HG03469 (cell line): ENCODE data around the gene ATP9A.
"Not testable (repeated sequence)": the region's sequence is repeated elsewhere in the genome, so short reads cannot be mapped to it uniquely, and the experiment has no call there.

Experiments
- ATAC-seq: cut with Tn5 transposase; IDR thresholded peaks from one replicate; pipeline ENCODE4 v1.9.1; 2021; ENCODE audit warnings: mild to moderate bottlenecking, moderate library complexity, moderate number of reproducible peaks; ENCODE audit not compliant: unreplicated experiment

Gene ATP9A, protein sequence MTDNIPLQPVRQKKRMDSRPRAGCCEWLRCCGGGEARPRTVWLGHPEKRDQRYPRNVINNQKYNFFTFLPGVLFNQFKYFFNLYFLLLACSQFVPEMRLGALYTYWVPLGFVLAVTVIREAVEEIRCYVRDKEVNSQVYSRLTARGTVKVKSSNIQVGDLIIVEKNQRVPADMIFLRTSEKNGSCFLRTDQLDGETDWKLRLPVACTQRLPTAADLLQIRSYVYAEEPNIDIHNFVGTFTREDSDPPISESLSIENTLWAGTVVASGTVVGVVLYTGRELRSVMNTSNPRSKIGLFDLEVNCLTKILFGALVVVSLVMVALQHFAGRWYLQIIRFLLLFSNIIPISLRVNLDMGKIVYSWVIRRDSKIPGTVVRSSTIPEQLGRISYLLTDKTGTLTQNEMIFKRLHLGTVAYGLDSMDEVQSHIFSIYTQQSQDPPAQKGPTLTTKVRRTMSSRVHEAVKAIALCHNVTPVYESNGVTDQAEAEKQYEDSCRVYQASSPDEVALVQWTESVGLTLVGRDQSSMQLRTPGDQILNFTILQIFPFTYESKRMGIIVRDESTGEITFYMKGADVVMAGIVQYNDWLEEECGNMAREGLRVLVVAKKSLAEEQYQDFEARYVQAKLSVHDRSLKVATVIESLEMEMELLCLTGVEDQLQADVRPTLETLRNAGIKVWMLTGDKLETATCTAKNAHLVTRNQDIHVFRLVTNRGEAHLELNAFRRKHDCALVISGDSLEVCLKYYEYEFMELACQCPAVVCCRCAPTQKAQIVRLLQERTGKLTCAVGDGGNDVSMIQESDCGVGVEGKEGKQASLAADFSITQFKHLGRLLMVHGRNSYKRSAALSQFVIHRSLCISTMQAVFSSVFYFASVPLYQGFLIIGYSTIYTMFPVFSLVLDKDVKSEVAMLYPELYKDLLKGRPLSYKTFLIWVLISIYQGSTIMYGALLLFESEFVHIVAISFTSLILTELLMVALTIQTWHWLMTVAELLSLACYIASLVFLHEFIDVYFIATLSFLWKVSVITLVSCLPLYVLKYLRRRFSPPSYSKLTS

DNA sequence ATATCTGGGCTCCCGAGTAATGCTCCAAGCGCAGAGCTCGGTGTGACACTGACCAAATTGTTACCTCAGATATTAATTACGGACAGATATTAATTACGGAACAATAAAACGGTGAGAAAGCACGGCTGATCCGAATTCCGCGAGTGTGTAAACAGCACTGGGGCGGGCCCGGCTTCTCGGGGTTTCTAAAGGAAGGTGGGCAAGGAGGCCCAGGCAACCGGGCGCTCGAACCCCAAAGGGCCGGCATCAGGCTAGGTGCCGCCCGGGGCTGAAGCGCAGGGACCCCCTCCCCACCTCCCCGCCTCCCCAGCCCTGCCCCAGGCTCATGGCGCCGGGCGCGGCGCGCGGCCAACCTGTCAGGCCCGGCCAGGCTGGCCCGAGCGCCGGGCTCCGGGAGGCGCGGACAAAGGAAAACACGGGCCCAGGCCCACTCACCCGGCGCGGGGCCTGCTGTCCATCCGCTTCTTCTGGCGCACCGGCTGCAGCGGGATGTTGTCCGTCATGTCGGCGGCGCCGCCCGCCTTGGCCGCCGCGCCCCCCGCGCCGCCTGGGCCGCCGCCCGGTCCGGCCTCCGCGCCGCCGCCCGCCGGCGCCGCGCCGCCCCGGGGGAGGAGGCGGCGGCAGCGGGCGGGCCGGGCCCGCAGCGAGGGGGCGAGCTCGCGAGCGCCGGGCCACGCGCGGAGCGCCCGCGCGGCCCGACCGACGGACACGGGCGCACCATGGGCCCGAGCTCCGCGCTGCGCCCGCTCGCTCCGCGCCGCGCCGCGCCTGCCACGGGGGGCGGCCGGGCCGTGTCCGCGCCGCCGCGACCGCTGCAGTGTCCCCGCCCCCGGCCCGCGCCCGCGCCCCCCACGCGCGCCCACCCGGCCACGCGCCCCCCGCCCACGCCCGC is at the start of gene ATP9A:
ATP9A (minus strand) TSS at position 524 of the 892 bp plus-strand sequence; CDS start at position 503, 21 bp downstream.
- ATAC-seq = no peak

DNA sequence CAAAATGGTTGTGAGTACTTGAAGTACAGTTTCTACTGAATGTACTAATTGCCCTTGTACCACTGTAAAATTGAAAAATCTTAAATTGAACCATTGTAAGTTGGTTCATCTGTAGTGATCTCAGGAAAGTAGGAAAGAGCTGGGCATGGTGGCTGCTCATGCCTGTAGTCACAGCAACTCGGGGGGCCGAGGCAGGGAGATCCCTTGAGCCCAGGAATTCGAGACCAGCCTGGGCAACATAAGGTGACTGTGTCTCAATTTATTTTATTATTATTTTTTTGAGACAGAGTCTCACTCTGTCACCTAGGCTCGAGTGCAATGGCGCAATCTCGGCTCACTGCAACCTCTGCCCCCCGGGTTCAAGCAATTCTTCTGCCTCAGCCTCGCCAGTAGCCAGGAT is 48.7 kb upstream of the ATP9A start:
- ATAC-seq = not testable (repeated sequence)

DNA sequence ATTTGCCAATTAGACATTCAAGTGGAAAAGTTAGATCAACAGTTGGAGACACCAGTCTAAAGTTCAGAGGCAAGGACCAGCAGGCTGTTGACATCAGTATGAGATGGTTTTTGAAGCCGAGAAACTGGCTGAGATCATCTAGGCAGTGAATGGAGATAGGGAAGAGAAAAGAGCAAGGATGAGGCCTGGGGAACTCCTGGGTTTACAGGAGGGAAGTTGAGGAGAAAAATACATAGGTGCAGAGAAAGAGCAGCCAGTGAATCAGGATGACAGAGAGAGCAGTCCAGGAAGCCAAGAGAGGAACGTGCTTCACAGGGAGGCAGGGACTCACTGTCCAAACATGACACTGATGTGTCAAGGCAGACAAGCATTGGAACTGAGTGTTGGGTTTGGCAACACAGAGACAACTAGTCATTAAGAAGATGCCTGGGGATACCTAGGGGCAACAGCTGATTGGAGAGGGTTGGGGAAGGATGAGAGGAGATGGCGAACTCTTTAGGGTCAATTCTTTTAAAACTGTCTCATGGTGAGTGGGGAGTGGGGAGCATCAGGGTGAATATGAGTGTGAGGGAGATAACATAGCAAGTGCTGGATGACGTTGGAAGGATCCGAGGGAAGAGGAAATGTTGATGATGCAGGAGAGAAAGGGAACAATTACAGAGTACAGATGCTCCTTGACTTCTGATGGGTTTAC is 47.3 kb upstream of the ATP9A start:
- ATAC-seq = no peak

DNA sequence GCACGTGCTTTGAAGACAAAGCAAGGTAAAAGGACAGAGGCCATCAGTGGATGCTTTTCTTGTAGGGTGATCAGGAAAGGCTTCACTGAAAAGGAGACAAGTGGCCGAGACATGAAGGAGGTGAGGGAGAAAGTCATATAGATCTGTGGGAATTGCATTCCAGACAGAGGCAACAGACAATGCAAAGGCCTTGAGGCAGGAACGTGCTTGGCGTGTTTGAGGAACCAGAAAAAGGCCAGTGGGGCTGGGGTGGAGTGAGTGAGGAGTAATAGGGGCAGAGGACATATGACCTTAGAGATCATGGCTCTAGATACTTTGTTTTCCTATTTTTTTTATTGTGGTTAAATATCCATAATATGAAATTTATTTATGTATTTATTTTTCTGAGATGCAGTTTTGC is 44.7 kb upstream of the ATP9A start:
- no peak for ATAC-seq

DNA sequence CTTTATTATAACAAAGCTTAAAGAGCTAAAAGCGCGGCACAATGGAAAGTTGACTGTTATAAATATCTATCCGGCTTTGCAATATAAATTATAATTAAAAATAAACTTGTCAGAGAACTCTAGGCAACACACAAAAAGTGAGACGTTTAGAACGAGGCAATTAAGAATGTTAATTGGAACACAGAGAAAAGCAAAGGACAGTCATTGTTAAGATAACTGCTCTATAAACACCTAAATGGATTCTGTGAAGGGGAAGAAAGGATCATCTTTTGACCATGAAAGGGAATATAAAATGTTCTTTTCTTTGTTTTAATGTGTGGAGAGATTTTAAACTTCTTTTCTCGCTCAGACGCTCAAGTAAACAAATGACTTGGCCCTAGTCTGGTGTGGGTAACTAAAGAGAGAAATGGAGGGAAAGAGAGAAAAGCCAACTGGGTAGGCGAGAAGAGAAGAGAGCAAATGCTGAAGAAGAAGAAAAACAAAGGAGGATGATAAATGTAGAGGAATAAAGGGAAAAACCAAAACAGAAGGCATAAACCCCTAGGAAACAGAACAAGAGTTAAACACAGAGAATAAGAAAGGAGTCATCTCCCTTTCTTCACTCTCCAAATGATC is 43.4 kb upstream of the ATP9A start:
- ATAC-seq = no peak

DNA sequence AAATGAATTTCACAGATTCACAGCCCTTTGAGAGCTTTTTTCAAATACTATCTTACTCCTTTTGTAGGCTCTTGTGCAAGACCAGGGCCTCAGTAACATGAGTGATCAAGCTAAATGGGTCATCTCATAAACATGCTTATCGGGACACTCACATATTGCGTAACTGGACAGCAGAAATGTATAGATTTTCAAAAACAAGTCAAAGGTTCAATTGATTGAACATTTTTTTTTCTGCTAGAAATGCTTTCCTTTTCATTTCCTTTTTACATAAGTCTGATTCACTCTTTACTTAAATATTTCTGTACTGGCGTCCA is 42.8 kb upstream of the ATP9A start:
- ATAC-seq = no peak

DNA sequence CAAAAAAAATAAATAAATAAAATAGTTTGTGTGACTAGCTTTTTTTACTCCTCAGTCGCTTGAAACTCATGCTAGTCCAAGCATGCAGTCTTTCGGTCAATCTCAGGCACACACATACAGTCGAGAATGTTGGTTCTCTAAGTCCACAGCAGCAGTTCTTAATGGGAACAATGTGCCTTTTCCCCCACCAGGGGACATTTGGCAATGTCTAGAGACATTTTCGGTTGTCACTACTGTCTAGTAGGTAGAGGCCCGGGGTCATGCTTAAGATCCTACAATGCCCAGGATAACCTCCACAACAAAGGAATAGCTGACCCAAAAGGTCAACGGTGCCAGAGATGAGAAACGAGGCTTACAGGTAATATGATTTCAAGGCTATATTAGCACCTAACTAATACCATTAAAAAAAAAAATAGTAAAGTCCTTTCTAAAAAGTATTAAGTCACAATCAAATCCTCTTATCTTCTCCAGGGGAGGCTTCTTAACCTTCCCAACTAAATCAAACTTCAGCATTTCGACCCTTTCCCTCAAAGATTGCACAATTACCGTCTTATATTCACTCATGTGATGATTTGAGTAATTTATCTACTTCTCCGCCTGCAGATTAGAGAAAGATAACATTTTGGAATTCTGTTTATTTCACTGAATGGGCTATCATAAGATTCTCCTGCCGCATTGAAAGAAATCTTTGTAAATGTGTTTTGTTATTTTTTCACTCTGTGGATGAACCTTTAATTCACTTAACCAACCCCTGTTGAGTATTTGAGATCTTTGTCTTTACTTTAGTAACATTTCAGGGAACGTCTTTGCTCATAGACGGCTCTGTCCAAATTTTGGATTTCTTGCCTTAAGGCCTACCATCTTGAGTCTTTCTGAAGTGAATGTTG is 42.2 kb upstream of the ATP9A start:
- ATAC-seq = no peak

DNA sequence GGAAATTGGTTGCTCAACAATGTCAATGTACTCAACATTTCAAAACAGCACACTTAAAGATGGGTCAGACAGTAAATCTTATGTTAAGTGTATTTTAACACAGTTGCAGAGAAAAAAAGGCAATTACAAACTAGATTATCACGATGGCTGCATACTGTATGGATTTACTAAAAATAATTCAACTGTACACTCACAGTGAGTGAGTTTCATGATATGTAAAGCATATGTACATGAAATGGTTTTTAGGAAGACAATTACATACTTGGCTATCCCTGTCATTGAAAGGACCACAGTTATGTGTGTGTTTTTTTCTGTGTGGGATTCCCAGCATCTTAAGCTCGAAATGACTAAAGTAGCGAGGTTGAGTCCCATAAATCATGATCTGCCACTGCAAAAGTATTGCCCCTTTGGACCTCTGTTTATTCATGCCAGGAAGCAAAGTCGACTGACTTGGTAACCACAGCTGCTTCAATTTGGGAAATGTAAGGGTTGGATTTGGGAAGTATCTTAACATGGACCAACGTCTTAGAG is 39.6 kb upstream of the ATP9A start:
- no peak for ATAC-seq

DNA sequence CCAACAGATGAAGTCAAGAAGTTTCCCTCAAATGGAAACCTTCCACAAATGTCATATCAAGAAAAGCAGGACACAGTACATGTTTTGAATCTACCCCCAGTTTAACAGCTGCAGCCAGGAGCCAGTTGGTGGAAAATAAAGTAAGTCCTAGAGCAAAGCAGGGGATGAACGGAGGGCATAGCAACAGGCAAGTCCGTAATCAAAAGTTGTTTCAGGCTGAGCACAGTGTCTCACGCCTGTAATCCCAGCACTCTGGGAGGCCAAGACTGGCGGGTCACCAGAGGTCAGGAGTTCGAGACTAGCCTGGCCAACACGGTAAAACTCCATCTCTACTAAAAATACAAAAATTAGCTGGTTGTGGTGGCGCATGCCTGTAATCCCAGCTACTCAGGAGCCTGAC is 36.6 kb upstream of the ATP9A start:
- ATAC-seq = no peak

DNA sequence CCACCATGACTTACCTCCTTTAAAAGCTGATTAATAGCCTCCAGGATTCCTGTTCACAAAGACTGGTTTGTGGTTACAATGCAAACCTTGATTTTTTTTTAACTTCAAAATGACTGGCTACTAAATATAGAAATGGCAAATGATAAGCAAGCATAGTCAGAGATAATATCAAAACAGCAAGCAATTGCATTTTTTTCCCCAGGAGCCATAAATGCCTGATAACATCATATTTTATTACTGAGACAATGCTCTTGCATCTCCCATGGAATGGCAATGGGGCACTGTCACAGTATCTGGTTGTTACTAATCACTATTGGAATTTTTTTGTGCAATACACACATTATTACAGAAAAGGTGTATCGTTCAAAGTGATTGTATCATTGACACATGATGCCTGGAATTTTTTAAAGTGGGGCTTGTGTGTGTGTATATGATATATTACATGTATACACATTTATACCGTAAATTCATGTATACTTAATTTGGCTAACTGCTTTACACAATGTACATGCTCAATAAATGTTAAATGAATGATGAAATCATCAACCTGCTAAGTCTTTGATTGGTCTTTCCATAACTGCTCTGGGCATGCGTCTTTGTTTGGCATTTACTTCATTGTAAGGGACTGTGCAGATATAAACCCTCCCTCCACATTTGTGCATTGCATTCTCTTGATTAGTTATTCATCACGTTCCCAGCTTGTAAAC is 35.1 kb upstream of the ATP9A start:
- no peak for ATAC-seq

DNA sequence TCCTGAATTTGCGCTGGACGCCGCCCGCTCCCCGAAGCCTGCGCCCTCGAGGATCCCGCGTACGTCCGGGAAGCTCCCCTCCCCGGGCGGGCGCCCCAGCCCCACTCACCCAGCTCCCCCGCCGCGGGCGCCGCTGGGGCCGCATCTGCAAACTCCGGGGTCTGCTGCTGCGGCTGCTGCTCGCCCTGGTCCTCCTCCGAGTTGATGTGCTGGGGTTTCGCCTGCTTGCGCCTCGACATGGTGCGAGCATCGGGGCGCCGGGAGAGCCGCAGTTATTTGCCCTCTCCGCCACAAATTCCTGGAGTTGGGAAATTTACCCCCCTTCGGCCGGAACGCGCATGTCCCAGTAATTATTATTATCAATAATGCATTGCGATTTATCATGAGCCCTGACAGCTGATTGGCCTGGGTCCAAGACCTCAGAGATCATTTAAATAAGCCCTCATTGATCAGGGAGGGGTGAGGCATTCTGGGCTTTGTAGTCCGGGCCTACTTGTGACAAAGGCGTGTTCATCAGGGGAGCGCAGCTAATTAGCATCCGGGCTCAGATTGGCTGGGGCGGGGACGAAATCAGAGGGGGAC is 34.1 kb upstream of the ATP9A start, which contains the start of gene SALL4:
SALL4 (minus strand) TSS at position 352 of the 582 bp plus-strand sequence; CDS start at position 239, 113 bp downstream.
- no peak for ATAC-seq

DNA sequence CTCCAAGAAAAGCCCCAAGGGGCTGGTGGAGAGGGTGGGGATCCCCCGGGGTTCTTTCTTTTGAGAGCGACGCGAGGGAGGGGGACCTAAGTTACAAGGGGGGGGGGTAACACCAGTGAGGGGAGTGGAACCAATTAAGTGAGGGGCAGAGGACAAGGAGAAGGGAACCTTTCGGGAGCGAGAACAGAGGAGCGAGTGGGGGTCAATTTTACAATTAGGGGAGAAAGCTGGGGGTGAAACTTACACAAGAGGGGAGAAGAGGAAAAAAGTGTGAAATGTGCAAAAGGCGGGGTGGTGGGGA is 33.6 kb upstream of the ATP9A start:
- ATAC-seq = no peak

DNA sequence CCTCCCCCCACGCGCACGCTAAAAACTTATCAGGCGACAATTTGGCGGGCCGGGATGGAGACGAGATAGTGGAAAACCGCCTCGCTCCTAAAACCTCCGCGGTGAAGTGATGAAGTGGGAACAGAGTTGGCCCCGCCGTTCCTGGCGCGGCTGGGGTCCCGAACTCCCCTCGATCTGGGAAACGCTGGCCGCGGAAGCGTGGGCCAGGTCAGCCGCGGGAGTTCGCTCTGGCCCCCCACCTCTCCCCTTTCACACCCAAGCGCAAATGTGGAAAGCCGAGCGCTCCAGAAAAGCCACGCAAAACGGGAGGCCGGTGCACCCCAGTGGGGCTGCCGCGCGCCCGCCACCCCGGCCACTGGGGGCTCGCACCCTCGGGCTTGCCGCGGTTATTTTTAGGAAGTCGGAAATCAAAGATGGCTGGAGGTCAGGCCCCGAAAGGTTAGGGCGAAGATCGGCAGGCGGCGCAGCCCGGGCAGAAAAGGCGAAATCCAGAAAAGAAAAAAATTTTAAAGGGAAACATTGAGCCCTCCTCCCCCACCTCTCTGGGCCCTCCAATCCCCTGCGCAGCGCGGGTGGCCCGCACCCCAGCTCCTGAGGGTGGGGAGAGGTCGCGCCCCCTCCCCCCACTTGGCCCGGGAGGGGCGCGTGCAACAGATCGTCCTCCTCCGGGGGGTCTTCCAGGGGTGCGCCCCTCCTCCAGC is 33.1 kb upstream of the ATP9A start:
- no peak for ATAC-seq

DNA sequence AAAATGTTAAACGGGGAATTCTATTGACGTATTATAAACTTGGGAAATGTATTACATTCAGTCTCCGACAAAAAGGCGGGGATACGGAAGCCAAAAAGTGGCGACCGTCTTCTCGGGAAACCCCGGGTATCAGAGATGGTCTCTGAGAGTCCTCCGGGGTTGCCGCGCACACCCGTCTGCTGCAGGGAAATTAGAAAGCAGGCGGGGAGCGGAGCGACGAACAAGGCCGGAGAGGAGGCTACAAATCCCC is 32.6 kb upstream of the ATP9A start:
- ATAC-seq = no peak

DNA sequence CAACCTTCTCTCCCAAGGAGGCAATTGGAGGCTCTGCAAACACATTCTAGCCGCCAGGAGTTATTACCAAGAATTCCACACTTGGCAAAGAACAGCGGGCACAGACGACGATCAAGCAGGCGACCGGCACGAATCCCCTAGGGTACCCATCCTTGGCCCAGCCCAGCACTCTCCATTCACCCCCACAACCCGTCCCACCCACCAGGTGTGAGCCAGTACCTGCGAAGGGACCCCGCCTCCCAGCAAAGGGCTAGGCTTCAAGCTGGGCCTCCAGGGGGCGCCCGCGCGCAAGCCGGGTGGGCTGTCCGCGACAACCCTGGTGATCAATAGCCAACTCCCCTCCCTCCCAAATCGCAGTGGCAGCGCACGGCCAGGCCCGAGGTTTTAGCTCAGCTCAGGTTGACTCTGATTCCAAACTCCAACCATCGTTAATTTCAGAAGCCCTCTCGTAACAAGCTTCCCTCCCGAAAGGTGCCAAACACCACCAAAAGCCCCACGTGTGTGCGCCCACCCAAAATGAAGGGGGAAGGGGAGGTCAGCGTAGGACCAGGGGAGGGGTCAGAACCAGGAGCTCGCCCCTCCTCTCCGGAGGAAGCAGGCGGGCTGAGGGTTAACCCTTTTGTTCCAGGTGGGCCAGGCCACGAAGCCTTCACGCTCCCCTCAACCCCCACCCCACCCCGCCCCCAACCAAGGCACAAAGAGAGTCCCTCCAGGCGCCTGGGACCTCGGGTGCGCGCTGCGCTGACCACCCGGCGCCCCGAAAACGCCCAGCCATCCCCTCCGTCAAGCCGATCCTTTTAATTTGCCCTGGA is 32.1 kb upstream of the ATP9A start:
- no peak for ATAC-seq

DNA sequence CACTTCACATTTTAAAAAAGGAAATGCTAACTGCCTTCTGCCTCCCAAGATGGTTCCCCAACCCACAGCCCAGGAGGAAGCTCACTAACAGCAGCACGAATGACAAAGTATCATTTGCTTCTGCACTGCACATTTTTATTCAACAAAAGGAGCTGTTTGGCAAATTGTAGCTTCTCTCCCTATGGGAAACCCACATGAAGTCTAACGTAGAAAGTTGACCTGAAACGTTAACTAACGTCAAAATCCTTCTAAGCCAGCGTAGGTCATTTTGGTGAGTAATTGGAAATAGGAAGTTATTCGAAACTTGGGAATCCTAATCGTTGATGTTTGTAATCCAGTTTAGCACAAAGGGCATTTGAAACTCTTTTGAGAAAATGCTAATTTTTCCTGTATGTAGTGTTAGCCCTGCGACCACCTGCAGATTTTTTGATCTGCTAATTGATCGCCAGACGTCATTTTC is 31.2 kb upstream of the ATP9A start:
- ATAC-seq = no peak
